SIG-M5 treated with dmso at 0.1 percent for 504 hours (cell line): Measurements from ENCODE around the gene LYSMD3.

Experiments
- DNase-seq: peaks from one replicate; lab custom pipeline; 2025; ENCODE audit not compliant: unreplicated experiment; lab: John Stamatoyannopoulos, UW

Gene LYSMD3

DNA sequence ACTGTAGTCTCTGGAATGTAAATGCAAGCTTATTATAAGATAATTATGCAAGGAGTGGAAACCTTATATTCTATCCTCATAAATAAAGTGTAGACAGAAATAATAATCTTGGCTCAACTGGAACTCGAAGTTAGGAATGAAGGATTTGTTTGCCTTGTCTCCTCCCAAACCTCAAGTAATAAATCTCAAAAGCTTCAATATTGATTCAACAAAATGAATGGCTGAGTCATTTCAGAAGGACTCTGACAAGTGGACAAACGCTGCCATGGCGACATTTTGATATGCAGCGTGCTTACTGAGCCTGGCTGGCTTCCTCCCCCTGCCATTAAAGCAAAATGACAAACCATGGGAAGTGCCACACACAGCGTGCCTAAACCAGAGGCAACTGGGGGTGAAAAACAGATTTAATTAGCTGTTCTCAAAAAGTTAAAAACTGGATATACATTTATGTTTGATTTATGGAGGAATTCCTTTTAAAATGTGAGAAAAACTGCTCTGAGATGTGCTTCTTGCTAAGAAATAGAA lies 18.7 kb upstream of the LYSMD3 start:
- peak; percentile 25 for DNase-seq

DNA sequence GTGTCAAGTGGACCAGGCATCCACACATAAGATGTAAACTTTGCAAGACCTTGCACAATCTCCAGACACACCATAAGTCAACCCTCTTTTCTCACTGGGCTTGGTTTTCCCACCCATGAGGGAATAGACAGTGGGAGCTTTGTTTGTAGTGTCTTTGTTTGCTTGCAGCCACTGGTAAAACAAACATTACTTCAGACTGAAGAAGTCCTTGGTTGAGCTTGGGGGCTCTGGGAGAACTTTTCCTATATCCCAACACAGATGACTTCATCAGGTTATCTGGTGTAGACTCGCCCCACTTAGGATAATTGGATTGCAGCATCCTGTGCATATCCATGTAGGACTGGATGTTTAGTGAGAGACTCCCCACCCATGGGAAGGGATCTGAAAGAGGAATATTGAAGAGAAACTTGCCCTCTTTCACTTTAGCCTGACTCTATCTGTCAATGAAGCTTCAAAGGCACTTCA lies 17.7 kb upstream of the LYSMD3 start:
- DNase-seq = no peak

DNA sequence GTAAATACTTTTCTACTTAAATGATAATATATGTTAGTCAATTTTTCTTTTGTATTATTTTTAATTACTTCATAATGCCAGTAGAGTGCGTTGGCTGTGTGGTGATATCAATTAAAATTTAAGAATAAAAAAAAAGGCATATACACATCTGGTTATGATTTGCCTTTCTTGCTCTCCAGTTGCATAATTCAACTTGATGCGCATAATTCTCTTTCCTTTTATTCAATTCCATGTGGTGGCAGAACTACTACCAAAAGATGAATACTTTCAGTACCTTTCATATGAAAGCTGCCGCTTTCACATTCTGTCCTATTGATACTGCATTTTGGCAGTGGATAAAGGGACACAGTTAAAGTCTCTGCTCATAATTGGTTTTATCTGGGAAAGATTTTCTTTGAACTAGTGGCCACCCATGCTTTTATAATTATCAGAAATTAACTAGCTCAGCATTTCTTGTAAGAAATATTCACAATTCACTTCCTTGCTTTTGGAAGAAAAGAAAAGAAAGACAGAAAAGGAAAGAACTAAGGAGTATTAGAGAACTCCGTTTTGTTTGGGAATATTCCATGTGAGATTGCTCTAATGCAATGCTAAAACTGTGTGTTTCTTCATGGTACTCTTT lies 16.9 kb upstream of the LYSMD3 start:
- no peak for DNase-seq

DNA sequence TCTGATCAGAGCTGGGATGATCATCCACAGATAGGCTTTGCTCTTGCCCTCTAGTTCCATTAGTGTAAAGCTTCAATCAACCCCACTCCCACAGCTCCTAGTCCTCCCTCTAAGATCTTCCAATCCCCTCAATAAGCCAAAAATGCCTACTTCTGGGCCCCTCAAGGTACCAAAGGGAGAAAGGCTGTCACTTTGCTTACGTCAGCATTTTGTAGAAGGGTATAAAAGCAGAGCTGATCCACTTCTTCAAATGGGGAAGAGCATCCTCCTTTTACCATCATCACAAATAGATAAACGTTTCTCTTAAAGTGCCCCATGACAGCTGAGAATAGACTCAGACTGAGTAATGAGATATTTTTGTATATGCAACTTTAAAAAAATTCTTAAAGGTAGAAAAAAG lies 16.1 kb upstream of the LYSMD3 start:
- no peak for DNase-seq

DNA sequence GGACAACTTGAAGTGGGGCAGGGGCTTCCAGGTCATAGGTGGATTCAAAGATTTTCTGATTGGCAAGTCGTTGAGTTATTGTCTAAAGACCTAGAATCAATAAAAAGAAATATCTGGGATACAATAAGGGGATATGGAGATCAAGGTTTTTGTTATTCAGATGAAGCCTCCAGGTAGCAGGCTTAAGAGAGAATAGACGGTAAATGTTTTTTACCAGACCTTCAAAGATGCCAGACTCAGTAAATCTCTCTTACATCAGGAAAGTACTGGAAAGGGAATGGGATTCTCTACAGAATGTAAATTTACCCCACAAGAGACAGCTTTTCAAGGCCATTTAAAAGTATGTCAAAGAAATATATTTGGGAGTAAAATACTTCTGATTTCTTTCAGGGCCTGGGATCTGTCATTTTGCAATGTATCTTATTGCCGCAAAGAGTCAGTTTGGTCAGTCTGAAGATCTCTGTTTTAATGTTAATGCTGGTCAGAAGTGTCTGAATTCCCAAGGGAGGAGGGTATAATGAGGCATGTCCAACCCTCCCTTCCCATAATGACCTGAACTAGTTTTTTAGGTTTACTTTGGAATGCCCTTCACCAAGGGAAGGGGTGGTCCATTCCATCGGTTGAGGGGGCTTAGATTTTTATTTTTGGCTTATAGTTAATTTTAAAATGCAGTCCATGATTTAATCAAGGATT lies 13.6 kb upstream of the LYSMD3 start:
- DNase-seq = no peak

DNA sequence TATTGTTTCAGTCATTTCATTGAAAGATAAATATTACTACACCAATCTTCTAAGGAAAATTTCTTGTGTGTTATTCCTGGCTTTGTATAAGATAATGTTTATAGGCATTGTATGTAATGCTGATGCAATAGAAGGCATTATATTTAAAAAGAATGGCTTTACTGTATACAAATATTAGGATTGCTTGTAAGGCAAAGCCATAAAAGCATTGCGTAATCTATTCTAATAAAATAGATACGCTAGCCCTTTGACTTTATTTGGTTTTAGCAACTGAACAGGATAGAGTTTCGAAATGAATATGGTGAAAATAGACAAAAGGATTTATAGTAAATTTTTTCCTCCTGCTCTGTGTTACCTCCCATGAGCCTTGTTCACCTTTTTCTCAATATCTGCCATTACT lies 5.5 kb upstream of the LYSMD3 start:
- no peak for DNase-seq

DNA sequence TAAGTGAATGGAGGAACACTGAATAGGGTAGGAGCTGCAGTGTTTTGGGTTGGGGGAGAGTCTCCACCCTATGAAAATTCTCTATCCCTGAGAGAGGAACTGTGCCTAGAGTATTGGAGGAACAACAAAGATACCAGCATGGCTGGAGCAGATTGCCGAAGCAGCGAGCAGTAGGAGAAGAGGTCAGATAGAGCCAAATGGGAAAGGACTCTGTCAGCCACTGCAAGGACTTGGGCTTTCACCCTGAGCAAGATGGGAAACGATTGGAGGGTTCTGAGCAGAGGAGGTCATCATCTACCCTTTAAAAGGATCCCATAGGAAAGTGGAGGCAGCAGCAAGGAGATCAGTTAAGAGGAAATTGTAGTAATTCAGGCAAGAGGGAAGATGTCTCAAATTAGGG lies 4.4 kb upstream of the LYSMD3 start:
- DNase-seq = no peak

DNA sequence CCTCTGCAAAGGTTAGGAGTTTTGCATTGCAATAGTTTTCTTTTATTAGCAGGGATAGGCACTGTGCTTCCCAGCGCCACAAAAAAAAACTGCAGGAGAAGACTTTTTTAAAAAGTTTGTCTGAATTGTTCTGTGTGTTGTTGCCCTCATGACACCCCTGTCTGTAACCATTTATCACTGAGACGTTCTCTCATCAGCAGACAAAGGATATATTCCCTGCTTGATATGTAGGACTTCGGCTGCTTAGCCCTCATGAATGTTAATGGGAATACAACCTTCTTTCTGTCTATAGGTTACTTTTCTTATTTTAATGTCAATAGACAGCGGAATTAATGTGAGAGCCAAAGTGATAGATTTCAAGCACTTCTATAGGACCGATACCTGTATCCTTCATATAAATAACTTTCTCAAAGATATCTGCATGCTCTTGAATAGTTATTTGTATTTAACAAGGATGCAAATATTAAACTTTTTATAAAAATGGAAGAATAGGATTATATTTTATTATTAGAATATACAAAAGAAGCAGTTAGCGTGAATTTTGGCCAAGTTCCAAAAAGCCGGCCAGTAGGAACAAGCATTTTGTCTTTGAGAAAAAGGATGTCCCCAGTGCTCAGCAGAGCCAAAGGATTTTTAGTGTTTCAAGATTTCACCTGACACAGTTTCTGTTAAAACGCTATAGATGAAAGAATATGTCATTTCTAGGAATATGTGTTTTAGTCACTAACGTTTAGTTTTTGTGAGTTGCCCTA lies 1.5 kb upstream of the LYSMD3 start:
- DNase-seq = no peak

DNA sequence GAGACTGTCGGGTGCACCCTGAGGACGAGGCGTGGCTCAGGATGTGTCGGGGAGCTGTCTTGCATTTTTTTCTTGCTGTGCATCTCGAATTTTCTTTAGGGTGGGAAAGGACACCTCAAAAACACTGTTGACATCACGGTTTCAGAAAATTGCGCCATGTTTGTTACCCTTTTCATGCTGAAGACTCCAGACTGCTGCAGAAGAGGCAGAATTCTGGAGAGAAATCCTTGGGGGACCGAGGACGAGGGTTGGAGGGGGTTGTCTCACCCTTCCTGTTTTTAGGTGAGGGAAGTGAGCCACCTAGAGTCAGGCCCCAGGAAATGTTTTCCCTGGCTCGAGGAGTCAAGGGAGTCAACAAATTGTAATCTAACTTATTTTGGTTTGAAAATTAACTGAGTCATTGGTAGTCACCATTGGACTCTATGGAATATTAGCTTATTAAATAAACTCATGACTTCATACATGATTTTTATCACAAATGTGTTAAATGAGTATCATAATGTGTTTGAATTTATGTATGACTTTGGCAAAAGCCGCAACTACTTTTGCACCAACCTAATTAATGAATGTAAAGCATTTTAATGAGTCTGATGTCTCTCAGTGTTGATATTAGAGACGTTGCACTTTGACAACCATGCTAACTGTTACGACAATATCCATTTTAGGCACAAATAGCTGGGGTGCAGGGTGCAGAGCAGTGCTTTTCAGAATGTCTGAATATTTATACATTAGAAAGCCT lies 724 bp upstream of the LYSMD3 start:
- peak; percentile 75 for DNase-seq

DNA sequence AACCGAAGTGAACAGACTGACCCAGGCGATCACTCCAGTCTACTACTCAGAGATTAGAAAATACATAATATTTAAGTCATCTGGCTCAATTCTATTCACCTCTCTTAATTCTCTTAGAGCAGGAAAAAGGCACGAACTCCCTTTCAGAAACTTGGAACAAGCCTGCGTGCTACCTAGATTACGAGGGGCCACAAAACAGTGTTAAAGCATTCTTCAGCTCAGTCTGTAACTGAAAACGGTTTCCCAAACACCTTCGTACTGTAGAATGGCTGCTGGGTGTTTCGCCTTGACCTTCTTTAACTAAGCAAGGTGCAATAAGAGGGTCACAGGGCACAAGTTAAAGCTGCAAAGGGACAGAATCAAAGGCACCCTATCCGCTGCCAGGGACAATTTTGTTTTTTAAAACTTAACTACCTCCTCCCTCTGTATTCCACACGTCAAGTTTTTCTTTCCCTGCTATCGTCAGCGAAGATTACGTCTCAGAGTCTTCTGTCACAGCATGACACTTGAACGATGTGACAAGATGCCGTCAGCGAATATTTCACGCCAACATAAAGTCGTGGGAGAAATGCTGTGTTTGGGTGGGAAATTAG lies 687 bp downstream of the LYSMD3 start:
- peak; percentile 14 for DNase-seq

DNA sequence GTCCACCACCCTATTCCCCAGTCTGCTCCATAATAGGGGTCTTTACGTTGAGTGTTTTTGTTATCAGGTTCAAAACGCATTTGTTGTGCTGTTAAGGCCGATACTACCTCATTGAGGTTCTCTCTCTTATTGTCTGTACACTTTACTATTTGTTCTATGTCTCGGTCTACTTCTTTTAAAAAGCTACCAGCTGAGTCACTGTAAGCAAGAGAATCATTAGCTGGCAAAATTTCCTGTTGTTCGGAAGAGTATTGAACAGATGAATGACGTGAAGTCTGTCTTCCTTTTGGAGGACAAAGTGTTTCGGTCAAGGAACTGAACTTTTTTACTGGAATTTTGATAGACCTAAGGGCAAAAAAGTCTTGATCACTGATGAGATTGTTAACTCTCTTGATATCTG lies 10.3 kb downstream of the LYSMD3 start:
- no peak for DNase-seq

DNA sequence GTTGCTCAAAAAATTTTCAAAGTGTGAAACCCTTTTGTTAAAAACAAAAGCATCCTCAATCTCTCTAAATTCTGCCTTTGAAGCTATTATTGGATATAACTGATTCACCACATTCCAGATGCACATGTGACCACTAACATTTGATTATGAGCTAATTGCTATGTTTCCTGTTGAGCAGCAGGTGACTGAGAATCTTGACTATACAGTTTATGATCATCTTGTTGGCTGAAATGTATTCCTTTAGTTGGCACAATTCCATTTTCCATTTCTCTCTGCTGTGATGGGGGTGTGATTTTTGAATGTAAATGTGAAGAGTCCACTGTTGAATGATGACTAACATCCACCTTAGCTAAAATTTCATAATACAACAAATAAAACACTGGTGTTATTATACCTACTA lies 10.7 kb downstream of the LYSMD3 start:
- no peak for DNase-seq

DNA sequence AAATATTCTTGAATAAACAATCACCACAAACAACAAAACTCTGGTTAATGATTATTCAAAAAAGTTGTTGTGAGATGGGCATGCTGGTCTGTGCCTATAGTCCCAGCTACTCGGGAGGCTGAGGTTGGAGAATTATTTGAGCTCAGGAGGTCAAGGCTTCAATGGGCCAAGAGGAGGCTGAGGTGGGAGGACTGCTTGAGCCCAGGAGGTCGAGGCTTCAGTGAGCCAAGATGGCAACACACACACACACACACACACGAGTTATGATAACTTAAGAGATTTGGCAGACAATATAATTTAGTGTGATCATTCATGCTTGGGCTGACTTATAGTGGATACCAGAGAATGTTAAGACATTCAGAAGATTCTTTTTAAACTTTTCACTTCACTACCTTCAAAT lies 14.9 kb downstream of the LYSMD3 start:
- DNase-seq = no peak

DNA sequence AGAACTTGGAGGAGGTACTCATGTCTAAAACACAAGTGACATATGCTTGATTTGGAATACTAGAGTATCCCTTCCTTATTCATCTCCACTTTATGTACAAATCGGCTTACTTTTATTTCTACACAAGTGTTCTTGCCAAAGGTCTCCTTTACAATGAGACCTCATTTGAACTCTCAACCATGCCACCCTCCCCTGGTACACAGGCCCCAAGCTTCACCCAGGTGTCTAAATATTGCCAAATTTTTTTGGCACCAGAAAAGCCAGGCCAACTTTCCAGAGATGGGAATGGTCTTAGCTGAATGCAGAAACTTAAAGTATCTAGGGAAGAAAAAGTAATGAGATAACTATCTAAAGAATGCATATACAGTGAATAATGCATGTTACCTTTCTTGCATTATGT lies 18.9 kb downstream of the LYSMD3 start:
- DNase-seq = no peak

DNA sequence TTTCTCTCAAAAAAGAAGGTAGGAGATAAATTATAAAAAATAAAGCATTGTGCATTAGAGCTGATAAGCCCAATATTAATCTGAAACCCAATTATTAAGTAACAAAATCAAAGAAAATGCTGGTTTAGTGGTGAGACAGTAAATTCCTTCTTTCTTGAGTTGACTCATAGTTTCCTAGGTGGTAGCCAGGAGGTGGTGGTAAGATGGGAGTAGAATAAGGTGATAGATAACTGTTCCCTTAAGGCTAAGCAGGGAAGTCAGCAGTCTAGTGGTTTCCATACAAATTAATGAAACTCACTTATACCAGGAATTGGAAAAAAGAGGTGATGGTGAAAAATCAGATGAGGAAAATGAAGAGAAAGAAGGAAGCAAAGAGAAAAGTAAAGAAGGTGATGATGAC lies 23.2 kb downstream of the LYSMD3 start:
- DNase-seq = no peak

DNA sequence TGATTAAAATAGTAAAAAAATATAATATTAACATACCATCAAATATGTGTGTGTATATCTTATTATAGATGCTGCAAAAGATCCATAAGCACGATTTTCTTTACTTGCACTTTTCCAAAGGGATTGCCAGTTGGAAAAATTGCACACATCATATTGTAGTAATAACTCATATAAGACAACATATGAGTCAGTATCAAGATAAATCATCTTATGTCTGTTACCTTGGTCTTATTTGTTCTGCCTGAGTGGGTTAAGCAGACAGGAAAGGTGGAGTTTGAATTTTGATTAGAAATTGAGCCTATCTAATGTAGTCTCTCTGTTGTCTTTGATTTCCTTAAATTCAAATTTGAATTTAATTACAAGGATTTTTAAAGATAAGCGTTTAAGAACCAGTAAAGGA lies 24.6 kb downstream of the LYSMD3 start:
- no peak for DNase-seq

DNA sequence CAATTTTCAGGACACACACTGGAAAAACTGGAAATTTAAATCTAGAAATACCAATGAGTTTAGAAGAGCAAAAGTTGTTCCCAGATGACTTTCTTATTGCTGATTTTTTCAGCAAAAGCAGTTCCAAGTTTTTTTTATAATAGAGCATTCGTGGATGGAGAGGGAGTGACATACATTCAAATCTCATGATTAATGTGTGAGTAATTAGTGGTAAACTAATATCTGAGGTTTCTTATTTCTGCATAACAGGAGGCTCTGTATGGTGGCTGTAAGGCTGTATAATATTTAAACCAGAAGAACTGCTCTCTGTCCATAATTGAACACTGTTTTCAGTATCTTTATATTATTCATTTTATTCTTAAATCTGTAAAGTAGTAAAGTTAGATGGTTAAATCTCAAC lies 25.8 kb downstream of the LYSMD3 start:
- no peak for DNase-seq

DNA sequence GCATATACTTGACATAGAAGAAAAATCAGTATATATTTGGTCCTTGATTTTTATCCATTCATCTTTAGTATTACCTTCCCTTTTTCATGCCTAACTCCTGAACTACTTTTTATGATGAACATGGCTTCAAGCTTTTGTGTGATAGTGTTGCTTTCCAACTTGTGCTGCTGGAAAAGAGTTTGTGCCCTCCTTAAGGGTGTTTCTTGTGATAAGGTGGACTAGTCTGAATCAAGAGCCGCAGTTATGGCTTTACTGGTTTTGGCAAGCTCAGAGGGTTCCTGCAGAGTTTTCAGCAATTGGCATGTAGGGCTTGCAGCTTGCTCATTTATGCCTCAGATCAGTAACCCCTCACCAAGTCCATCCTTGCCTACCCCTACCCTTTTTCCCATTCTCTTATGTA lies 34.2 kb downstream of the LYSMD3 start:
- DNase-seq = no peak

DNA sequence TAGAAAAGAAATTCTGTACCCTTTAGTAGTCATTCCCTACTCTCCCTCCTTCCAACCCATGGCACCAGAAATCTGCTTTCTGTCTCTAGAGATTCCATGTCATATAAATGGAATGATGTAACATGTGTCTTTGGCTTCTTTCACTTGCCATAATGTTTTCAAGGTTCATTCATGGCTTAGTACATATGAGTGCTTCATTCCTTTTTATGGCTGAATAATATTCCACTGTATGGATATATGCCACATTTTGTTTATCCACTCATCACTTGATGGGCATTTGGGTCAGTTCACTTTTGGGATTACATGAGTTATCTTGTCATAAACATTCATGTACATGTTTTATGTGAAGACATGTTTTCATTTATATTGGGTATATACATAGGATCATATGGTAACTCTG lies 35.3 kb downstream of the LYSMD3 start:
- no peak for DNase-seq

DNA sequence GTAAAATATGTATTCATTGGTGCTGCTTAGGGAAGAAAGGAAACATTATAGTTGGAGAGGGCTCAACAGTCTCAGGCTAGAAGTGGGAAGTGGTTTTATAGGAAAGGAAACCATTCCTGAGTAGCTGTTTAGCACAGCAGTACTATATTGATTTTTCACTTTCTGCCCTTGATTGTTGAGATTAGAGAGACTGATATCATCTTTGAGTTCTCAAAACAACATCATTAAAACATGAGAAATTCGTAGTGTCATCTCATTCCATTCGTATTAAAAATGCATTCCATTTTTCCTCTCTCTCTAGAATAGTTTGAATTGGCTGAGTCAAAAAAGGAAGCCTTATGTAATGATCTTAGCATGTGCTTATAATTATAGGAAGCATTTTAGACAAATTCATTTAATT lies 40.6 kb downstream of the LYSMD3 start:
- no peak for DNase-seq

DNA sequence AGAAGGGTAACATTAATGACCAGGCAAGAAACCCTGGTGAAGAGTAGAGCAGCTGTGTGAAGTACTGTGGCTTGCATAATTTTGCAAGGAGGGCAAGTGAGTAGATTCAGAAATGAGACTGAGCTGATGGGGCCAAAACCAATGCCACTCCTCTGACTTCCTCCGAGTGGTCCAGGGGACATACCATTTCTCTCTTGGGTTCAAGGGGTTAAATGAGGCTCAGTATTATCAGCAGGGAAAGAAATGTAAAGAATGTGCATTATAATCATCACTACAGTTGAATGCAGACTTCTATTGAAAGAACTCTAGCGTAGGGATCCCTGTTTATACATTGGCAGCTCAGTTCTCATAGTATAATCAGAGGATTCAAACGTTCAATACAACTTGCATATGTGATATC lies 44.8 kb downstream of the LYSMD3 start:
- DNase-seq = no peak
